Upper lobe of left lung (tissue), 6 donors: Measurements from ENCODE around the gene WASHC3. TPM values are rescaled to one million over a fixed set of nuclear protein-coding genes. Genes with fewer than 3 reads are reported as not detected.
A peak's percentile ranks its signal among the peaks of the same experiment; 100 is the strongest.
"Not testable (repeated sequence)": the region's sequence is repeated elsewhere in the genome, so short reads cannot be mapped to it uniquely, and the experiment has no call there.

Source experiments
- ATAC-seq, 2 donors: fragments of 200-7000 bp; cut with Tn5 transposase; one replicate each; pipeline ENCODE4 v1.9.1; 2022; ENCODE audit warnings: mild to moderate bottlenecking in 2 of 2, moderate library complexity in 2 of 2; ENCODE audit not compliant: low FRiP score in 2 of 2
- DNase-seq, 2 donors: peaks; one replicate each; pipeline ENCODE4 v3.0.0-alpha.2; 2019 to 2020
- H3K27ac ChIP-seq, 4 donors: fragments of 200-600 bp; sonication (generic); one replicate each; pipeline ENCODE4 v1.5.1; 2016 to 2019
- H3K27me3 ChIP-seq, 4 donors: fragments of 200-600 bp; sonication (generic); one replicate each; pipeline ENCODE4 v1.5.1; 2017 to 2019
- H3K36me3 ChIP-seq, 4 donors: fragments of 200-600 bp; sonication (generic); one replicate each; pipeline ENCODE4 v1.5.1; 2016 to 2019
- H3K4me1 ChIP-seq, 4 donors: fragments of 200-600 bp; sonication (generic); one replicate each; pipeline ENCODE4 v1.5.1; 2018 to 2019
- H3K4me3 ChIP-seq, 4 donors: fragments of 200-600 bp; sonication (generic); one replicate each; pipeline ENCODE4 v1.5.1; 2017 to 2019; ENCODE audit warnings: mild to moderate bottlenecking in 2 of 4, moderate library complexity in 1 of 4
- H3K9me3 ChIP-seq, 4 donors: fragments of 200-600 bp; sonication (generic); one replicate each; pipeline ENCODE4 v1.5.1; 2018 to 2019
- EP300 ChIP-seq, 4 donors: sonication (generic); formaldehyde crosslinking; IDR thresholded peaks; one replicate each; pipeline ENCODE4 v1.5.1; 2017; ENCODE audit warnings: antibody characterized with exemption in 4 of 4, control low read depth in 2 of 4
- POLR2A ChIP-seq, 4 donors: fragments of 450-650 bp; IDR thresholded peaks; one replicate each; pipeline ENCODE4 v1.5.1; 2016 to 2017; ENCODE audit warnings: antibody characterized with exemption in 4 of 4, mild to moderate bottlenecking in 2 of 4
- POLR2AphosphoS5 ChIP-seq, 2 donors: sonication (generic); formaldehyde crosslinking; IDR thresholded peaks; one replicate each; pipeline ENCODE4 v1.5.1; 2017; ENCODE audit warnings: antibody characterized with exemption in 2 of 2
- WGBS, 2 donors: methylation state at CpG; one replicate each; pipeline ENCODE4 v1.1.5; 2017 to 2018; 5-methylcytosine and 5-hydroxymethylcytosine counted together
- total RNA-seq, 6 donors: library from RNA; depleted of rRNA in 4 of 6; stranded (reverse); fragments of >200 nt in 4 of 6; gene quantifications; one replicate each; pipeline versions ENCODE4 v1.1.0 to v1.2.1, GENCODE V29; 2016 to 2021
- TF ChIP-seq, protein P1 (sequence below), 6 experiments: fragments of 450-650 bp in 4 of 6; fragments of 200-600 bp in 2 of 6; sonication (generic) in 2 of 6; IDR thresholded peaks; one replicate each; pipeline ENCODE4 v1.5.1; 2016 to 2019; ENCODE audit warnings: antibody characterized with exemption in 6 of 6
- donor health status: DM: no; HTN: no; CAD: no; lungs with moderate emphysema.
- donor health status: DM: no; HTN: yes; CAD: no; lungs with severe emphysema.

Gene WASHC3
- total RNA-seq, 6 donors from 2014 or later, result 20.5 to 114 (median 46.5) TPM

DNA sequence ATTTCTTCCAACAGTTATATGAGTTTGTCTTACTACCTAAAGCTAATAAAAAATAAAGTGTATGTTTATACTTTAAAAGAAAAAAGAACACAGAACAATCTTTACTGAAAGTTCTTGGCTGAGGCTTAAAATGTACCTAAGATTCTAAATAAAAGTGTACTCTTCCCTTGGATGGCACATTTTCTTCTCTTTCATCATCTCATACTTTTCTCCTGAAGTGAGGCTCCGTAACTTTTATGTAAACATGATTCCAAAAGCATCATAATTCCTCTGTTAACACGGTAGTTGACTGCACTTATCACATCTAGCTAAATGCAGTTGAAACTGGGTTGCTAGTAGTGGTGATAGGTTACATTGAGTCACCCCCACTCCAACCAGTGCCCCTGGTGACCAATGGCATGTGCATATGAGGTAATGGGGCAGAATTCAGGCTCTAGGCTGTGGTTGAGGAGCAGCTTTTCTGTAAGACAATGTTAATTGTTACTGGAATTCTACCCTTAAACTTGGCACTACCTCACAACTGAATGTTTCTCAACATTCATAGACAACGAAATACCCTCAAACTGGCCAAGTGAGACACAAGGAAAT, 38.4 kb downstream of the WASHC3 start:
- Histone ChIP-seq H3K9me3 (no peaks in the 10 kb centered on the region), H3K27ac (no peak overlapping the region), H3K36me3 (peaks cover 0 to 13% (median 5%) of the 10 kb centered on the region in 4 donors), H3K4me3 (no peak overlapping the region), H3K4me1 (no peaks in the 10 kb centered on the region), H3K27me3 (no peaks in the 10 kb centered on the region)
- peak in 1 of 2 donors; percentile 74 for ATAC-seq
- DNase-seq, result no peak
- 69 to 79% methylated on average over 3 of the region's 3 CpGs for WGBS, 2 donors
- no peak for TF ChIP-seq POLR2AphosphoS5 (IDR thresholded peaks at IDR 0.05)
- no peak for TF ChIP-seq POLR2A (IDR thresholded peaks at IDR 0.05)
- TF ChIP-seq EP300 (IDR thresholded peaks at IDR 0.05), result no peak
- TF ChIP-seq, protein P1, sequence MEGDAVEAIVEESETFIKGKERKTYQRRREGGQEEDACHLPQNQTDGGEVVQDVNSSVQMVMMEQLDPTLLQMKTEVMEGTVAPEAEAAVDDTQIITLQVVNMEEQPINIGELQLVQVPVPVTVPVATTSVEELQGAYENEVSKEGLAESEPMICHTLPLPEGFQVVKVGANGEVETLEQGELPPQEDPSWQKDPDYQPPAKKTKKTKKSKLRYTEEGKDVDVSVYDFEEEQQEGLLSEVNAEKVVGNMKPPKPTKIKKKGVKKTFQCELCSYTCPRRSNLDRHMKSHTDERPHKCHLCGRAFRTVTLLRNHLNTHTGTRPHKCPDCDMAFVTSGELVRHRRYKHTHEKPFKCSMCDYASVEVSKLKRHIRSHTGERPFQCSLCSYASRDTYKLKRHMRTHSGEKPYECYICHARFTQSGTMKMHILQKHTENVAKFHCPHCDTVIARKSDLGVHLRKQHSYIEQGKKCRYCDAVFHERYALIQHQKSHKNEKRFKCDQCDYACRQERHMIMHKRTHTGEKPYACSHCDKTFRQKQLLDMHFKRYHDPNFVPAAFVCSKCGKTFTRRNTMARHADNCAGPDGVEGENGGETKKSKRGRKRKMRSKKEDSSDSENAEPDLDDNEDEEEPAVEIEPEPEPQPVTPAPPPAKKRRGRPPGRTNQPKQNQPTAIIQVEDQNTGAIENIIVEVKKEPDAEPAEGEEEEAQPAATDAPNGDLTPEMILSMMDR (IDR thresholded peaks at IDR 0.05), result no peak

DNA sequence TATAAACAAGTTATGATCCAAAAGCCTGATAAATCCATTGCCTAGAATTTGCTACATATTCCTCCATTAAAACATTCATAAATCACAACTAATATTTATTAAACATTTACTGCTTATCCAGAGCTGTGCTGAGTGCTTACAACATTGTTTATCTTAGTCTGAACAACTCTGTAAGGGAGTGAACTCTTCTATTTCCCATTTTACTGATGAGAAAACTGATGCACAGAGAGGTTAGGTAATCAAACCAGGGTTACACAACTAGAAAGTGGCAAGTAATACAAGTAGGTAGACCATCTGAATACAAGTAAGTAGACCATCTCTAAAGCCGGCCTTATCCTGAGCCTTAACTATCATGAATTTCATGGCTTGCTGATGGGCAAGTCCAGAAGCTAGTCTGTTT, 39.5 kb downstream of the WASHC3 start:
- no peak for ATAC-seq
- H3K27ac ChIP-seq, result no peak overlapping the region
- no peaks in the 10 kb centered on the region for H3K9me3 ChIP-seq
- H3K36me3 ChIP-seq, result peaks cover 0 to 21% (median 8%) of the 10 kb centered on the region in 4 donors
- no peaks in the 10 kb centered on the region for H3K4me1 ChIP-seq
- H3K4me3 ChIP-seq, result no peak overlapping the region
- TF ChIP-seq EP300 (IDR thresholded peaks at IDR 0.05) (no peak), POLR2A (IDR thresholded peaks at IDR 0.05) (no peak), POLR2AphosphoS5 (IDR thresholded peaks at IDR 0.05) (no peak)
- TF ChIP-seq, protein P1 (IDR thresholded peaks at IDR 0.05), result no peak
- no peak for DNase-seq
- no peaks in the 10 kb centered on the region for H3K27me3 ChIP-seq
- WGBS, 2 donors, result 86 to 89% methylated on average over 1 of the region's 1 CpG

DNA sequence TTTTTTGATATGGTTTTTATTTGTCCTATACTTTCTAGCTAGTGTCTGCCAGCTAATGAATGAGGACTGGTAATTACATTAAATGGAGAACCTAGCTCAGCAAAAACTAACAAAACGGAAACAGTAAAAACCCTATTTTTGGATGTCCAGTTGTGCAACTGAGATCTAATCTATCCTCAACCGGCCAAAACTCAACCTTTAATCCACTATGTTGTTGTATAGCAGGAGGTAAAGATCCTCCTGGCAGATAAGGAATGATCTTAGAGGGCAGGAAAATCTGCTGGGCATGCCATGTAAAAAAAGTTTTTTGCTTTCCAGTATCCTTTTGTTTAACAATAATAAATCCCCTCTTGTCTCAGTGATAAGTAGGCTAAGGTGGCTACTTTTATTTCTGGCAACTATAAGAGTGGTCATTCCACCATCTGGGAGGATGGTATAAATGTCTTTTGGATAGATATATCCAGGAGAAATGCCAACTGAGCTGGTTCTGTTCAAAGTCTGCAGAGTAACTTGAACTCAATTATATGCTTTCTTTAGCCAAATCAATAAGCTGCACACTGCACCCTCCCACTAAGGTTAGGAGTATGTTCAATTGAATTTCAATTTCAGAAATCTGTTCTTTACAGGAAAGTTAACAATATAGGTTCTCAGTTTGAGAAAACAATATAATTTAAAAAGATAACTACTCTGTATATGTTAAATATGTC, 40.1 kb downstream of the WASHC3 start:
- no peak overlapping the region for H3K27ac ChIP-seq
- no peak for DNase-seq

DNA sequence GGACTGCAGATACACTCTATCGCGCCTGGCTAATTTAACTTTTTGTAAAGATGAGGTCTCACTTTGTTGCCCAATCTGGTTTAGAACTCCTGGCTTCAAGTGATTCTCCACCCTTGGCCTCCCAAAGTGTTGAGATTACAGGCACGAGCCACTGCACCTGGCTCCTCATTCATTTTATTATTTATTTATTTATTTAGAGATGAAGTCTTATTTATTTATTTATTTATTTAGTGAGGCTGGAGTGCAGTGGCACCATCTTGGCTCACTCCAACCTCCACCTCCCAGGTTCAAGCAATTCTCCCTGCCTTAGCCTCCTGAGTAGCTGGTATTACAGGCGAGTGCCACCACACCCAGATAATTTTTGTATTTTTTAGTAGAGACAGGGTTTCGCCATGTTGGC, 43.2 kb downstream of the WASHC3 start:
- not testable (repeated sequence) for DNase-seq, H3K27me3 ChIP-seq, H3K4me3 ChIP-seq, H3K27ac ChIP-seq, H3K9me3 ChIP-seq, ATAC-seq, H3K4me1 ChIP-seq
- WGBS, 2 donors, result 96 to 98% methylated on average over 5 of the region's 5 CpGs
- H3K36me3 ChIP-seq, result peaks cover 0 to 31% (median 6%) of the 10 kb centered on the region in 4 donors

More for the DNA sequence above, 40.1 kb downstream of the WASHC3 start:
- Histone ChIP-seq H3K9me3 (no peaks in the 10 kb centered on the region), H3K4me3 (no peak overlapping the region), H3K36me3 (peaks cover 0 to 27% (median 9%) of the 10 kb centered on the region in 4 donors), H3K4me1 (no peaks in the 10 kb centered on the region), H3K27me3 (no peaks in the 10 kb centered on the region)
- no peak for ATAC-seq
- 55 to 79% methylated on average over 2 of the region's 2 CpGs for WGBS, 2 donors
- TF ChIP-seq, protein P1 (IDR thresholded peaks at IDR 0.05), result no peak
- TF ChIP-seq POLR2AphosphoS5 (IDR thresholded peaks at IDR 0.05), result no peak
- no peak for TF ChIP-seq POLR2A (IDR thresholded peaks at IDR 0.05)
- TF ChIP-seq EP300 (IDR thresholded peaks at IDR 0.05), result no peak

GRCh38 chr12:102016472-102016871, 45.3 kb downstream of the WASHC3 start:
- no peaks in the 10 kb centered on the region for H3K27me3 ChIP-seq
- WGBS, 2 donors, result 91 to 100% methylated on average over 1 of the region's 1 CpG
- TF ChIP-seq, protein P1 (IDR thresholded peaks at IDR 0.05), result no peak
- no peak for TF ChIP-seq POLR2AphosphoS5 (IDR thresholded peaks at IDR 0.05)
- no peak for TF ChIP-seq EP300 (IDR thresholded peaks at IDR 0.05)
- no peaks in the 10 kb centered on the region for H3K4me1 ChIP-seq
- DNase-seq (no peak), ATAC-seq (no peak)
- no peak overlapping the region for H3K4me3 ChIP-seq
- peaks cover 0 to 41% (median 9%) of the 10 kb centered on the region in 4 donors for H3K36me3 ChIP-seq
- H3K27ac ChIP-seq, result no peak overlapping the region
- no peaks in the 10 kb centered on the region for H3K9me3 ChIP-seq
